ENCODE measurements around the gene ARID4B. TPM values are rescaled to one million over a fixed set of nuclear protein-coding genes. Genes with fewer than 3 reads are reported as not detected.
"Not testable (repeated sequence)": the region's sequence is repeated elsewhere in the genome, so short reads cannot be mapped to it uniquely, and the experiment has no call there.

ARID4B gene
- total and polyA plus RNA-seq, 7 experiments from 2014 or later = 60.8 to 124 (median 86.3) TPM

- H3K9me3 Mint-ChIP-seq = peaks cover 0 to 4% (median 0%) of the 10 kb centered on the region in 11 donors
- DNase-seq = peak in 5 of 9 donors; percentile 26 to 51 (median 38)
- H3K4me1 ChIP-seq (ENCODE audit: control insufficient read depth in 2 of 2, insufficient read depth in 2 of 2, low read length in 2 of 2) = peaks cover 23 to 26% of the 10 kb centered on the region in 2 donors
- peak overlapping the region; percentile 1 to 70 (median 50) for H3K27ac Mint-ChIP-seq
- ATAC-seq = peak; percentile 74
- no peak overlapping the region for H3K4me3 ChIP-seq (ENCODE audit: low read length)
- H3K9me3 ChIP-seq (ENCODE audit: control insufficient read depth in 2 of 3, low read length in 3 of 3) = no peaks in the 10 kb centered on the region
- ChIA-PET POLR2A (interaction anchor here (1.5 kb wide), 1 partner anchor 14 kb away, joined by 5 read pairs; no protein-coding TSS in a partner anchor), CTCF (interaction anchor here (1.1 kb wide), 1 partner anchor 12 kb away, joined by 3 read pairs; no protein-coding TSS in a partner anchor)
- no peaks in the 10 kb centered on the region for H3K27me3 ChIP-seq (ENCODE audit: control insufficient read depth in 2 of 2, insufficient read depth in 2 of 2, low read length in 2 of 2)
- intact Hi-C loops (cut with micrococcal nuclease) = no loop called here
- no peaks in the 10 kb centered on the region for H3K36me3 ChIP-seq (ENCODE audit: control insufficient read depth in 2 of 3, insufficient read depth in 3 of 3, low read length in 3 of 3)
- peaks cover 0 to 8% (median 0%) of the 10 kb centered on the region in 5 donors for H3K36me3 Mint-ChIP-seq
- peak overlapping the region in 8 of 10 donors; percentile 26 to 51 (median 46) for H3K4me3 Mint-ChIP-seq
- H3K27me3 Mint-ChIP-seq = no peaks in the 10 kb centered on the region
- H3K27ac ChIP-seq (ENCODE audit: low read depth, low read length) = no peak overlapping the region
- peaks cover 38 to 92% (median 84%) of the 10 kb centered on the region in 7 donors for H3K4me1 Mint-ChIP-seq
These were observed 57.4 kb downstream of the ARID4B start for GRCh38 chr1:235270625-235271024.

DNA sequence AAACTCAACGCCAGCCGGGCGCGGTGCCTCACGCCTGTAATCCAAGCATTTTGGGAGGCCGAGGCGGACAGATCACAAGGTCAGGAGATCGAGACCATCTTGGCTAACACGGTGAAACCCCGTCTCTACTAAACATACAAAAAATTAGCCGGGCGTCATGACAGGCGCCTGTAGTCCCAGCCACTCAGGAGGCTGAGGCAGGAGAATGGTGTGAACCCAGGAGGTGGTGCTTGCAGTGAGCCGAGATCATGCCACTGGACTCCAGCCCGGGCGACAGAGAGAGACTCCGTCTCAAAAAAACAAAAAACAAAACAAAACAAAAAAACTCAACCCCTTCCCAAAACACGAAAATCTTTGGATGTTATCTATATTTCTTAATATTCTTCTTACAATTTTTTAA, 58.0 kb downstream of the ARID4B start:
- intact Hi-C loops (cut with micrococcal nuclease) = not testable (repeated sequence)
- POLR2A ChIA-PET = interaction anchor here (1.8 kb wide), 1 partner anchor 11 kb away, joined by 6 read pairs; no protein-coding TSS in a partner anchor

DNA sequence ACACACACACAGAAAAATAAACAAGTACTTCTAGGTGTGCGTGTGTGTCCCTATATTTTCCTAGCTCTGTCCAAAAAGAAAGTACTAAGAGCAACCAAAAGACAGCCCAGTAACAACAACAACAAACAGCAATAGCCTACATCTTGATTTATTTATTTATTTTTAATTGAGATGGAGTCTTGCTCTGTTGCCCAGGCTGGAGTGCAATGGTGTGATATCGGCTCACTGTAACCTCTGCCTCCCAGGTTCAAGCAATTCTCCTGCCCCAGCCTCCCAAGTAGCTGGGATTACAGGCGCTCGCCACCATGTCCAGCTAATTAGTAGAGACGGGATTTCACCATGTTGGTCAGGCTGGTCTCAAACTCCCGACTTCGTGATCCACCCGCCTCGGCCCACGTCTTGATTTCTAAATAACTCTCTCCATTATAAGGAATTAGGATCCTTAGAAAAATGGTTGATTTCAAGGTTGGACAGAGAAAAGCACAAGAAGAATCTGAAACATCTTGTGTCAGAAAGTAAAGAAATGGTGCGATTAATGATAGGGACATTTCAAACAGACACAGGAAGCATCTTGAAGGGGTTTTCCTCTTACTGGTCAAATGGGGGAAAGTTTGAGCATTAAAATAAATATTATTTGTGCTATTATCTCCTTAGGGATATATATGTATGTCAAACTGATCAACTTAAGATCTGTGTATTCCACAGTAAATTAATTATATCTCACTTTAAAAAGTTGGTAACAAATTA, 59.4 kb downstream of the ARID4B start:
- Histone ChIP-seq H3K4me3 (ENCODE audit: low read length) (no peak overlapping the region), H3K27ac (ENCODE audit: low read depth, low read length) (no peak overlapping the region), H3K4me1 (ENCODE audit: control insufficient read depth in 2 of 2, insufficient read depth in 2 of 2, low read length in 2 of 2) (peaks cover 13 to 25% of the 10 kb centered on the region in 2 donors), H3K9me3 (ENCODE audit: control insufficient read depth in 2 of 3, low read length in 3 of 3) (no peaks in the 10 kb centered on the region), H3K36me3 (ENCODE audit: control insufficient read depth in 2 of 3, insufficient read depth in 3 of 3, low read length in 3 of 3) (no peaks in the 10 kb centered on the region), H3K27me3 (ENCODE audit: control insufficient read depth in 2 of 2, insufficient read depth in 2 of 2, low read length in 2 of 2) (no peaks in the 10 kb centered on the region)
- Mint-ChIP-seq H3K4me1 (peaks cover 35 to 87% (median 79%) of the 10 kb centered on the region in 7 donors), H3K36me3 (peaks cover 0 to 8% (median 0%) of the 10 kb centered on the region in 5 donors), H3K27me3 (no peaks in the 10 kb centered on the region), H3K9me3 (peaks cover 0 to 4% (median 0%) of the 10 kb centered on the region in 11 donors), H3K27ac (peak overlapping the region in 4 of 9 donors; percentile 27 to 51 (median 31)), H3K4me3 (no peak overlapping the region)
- ChIA-PET CTCF (interaction anchor here (0.7 to 1.0 kb wide), 2 partner anchors 8 to 10 kb away, joined by 3 read pairs; no protein-coding TSS in a partner anchor), POLR2A (interaction anchor here (0.6 to 1.8 kb wide), 2 partner anchors 10 to 36 kb away, joined by 3 to 6 read pairs; no protein-coding TSS in a partner anchor)
- intact Hi-C loops (cut with micrococcal nuclease) = no loop called here
- DNase-seq (no peak), ATAC-seq (no peak)

More for the DNA sequence above, 58.0 kb downstream of the ARID4B start:
- not testable (repeated sequence) for DNase-seq; H3K27me3 Mint-ChIP-seq; H3K27me3 ChIP-seq (ENCODE audit: control insufficient read depth in 2 of 2, insufficient read depth in 2 of 2, low read length in 2 of 2); ATAC-seq; H3K27ac ChIP-seq (ENCODE audit: low read depth, low read length); H3K4me3 ChIP-seq (ENCODE audit: low read length); H3K9me3 ChIP-seq (ENCODE audit: control insufficient read depth in 2 of 3, low read length in 3 of 3); H3K36me3 Mint-ChIP-seq; H3K36me3 ChIP-seq (ENCODE audit: control insufficient read depth in 2 of 3, insufficient read depth in 3 of 3, low read length in 3 of 3); H3K9me3 Mint-ChIP-seq
- H3K4me1 Mint-ChIP-seq = peaks cover 32 to 88% (median 80%) of the 10 kb centered on the region in 7 donors
- peak overlapping the region in 1 of 10 donors; percentile 51 for H3K4me3 Mint-ChIP-seq
- CTCF ChIA-PET = interaction anchor here (1.1 kb wide), 1 partner anchor 11 kb away, joined by 3 read pairs; no protein-coding TSS in a partner anchor
- peaks cover 18 to 20% of the 10 kb centered on the region in 2 donors for H3K4me1 ChIP-seq (ENCODE audit: control insufficient read depth in 2 of 2, insufficient read depth in 2 of 2, low read length in 2 of 2)
- H3K27ac Mint-ChIP-seq = peak overlapping the region in 4 of 9 donors; percentile 15 to 65 (median 40)

GRCh38 chr1:235266967-235267366, 61.0 kb downstream of the ARID4B start:
- Histone ChIP-seq H3K9me3 (ENCODE audit: control insufficient read depth in 2 of 3, low read length in 3 of 3) (no peaks in the 10 kb centered on the region), H3K36me3 (ENCODE audit: control insufficient read depth in 2 of 3, insufficient read depth in 3 of 3, low read length in 3 of 3) (no peaks in the 10 kb centered on the region), H3K27ac (ENCODE audit: low read depth, low read length) (no peak overlapping the region), H3K4me1 (ENCODE audit: control insufficient read depth in 2 of 2, insufficient read depth in 2 of 2, low read length in 2 of 2) (peaks cover 20 to 25% of the 10 kb centered on the region in 2 donors), H3K4me3 (ENCODE audit: low read length) (no peak overlapping the region), H3K27me3 (ENCODE audit: control insufficient read depth in 2 of 2, insufficient read depth in 2 of 2, low read length in 2 of 2) (no peaks in the 10 kb centered on the region)
- Mint-ChIP-seq H3K36me3 (peaks cover 0 to 7% (median 0%) of the 10 kb centered on the region in 5 donors), H3K4me3 (peak overlapping the region in 1 of 10 donors; percentile 40), H3K27me3 (no peaks in the 10 kb centered on the region), H3K9me3 (peaks cover 0 to 4% (median 0%) of the 10 kb centered on the region in 11 donors), H3K4me1 (peaks cover 32 to 86% (median 77%) of the 10 kb centered on the region in 7 donors), H3K27ac (peak overlapping the region in 4 of 9 donors; percentile 35 to 74 (median 54))
- intact Hi-C loops (cut with micrococcal nuclease) = loop anchor here in 1 of 2 donors (1.0 kb wide), 1 partner anchor 9 kb away; no protein-coding TSS in a partner anchor
- no peak for ATAC-seq
- DNase-seq = no peak
- ChIA-PET POLR2A (interaction anchor here (1.0 kb wide), 1 partner anchor 37 kb away, joined by 4 read pairs; no protein-coding TSS in a partner anchor), CTCF (interaction anchor here (0.8 kb wide), 2 partner anchors 148 to 150 kb away, joined by 3 read pairs; no protein-coding TSS in a partner anchor)

GRCh38 chr1:235266325-235266724, 61.7 kb downstream of the ARID4B start:
- DNase-seq = no peak
- ChIA-PET CTCF (interaction anchor here (0.8 kb wide), 2 partner anchors 149 to 150 kb away, joined by 3 read pairs; no protein-coding TSS in a partner anchor), POLR2A (no interaction called here)
- H3K9me3 ChIP-seq (ENCODE audit: control insufficient read depth in 2 of 3, low read length in 3 of 3) = no peaks in the 10 kb centered on the region
- H3K27me3 Mint-ChIP-seq = no peaks in the 10 kb centered on the region
- H3K27ac ChIP-seq (ENCODE audit: low read depth, low read length) = peak overlapping the region; percentile 9
- H3K36me3 ChIP-seq (ENCODE audit: control insufficient read depth in 2 of 3, insufficient read depth in 3 of 3, low read length in 3 of 3) = no peaks in the 10 kb centered on the region
- H3K9me3 Mint-ChIP-seq = peaks cover 0 to 4% (median 0%) of the 10 kb centered on the region in 11 donors
- no peaks in the 10 kb centered on the region for H3K27me3 ChIP-seq (ENCODE audit: control insufficient read depth in 2 of 2, insufficient read depth in 2 of 2, low read length in 2 of 2)
- ATAC-seq = no peak
- H3K36me3 Mint-ChIP-seq = peaks cover 0 to 5% (median 0%) of the 10 kb centered on the region in 5 donors
- peak overlapping the region in 4 of 10 donors; percentile 22 to 40 (median 26) for H3K4me3 Mint-ChIP-seq
- H3K4me1 ChIP-seq (ENCODE audit: control insufficient read depth in 2 of 2, insufficient read depth in 2 of 2, low read length in 2 of 2) = peaks cover 25% of the 10 kb centered on the region in 2 donors
- H3K27ac Mint-ChIP-seq = peak overlapping the region in 7 of 9 donors; percentile 22 to 75 (median 35)
- H3K4me1 Mint-ChIP-seq = peaks cover 30 to 89% (median 80%) of the 10 kb centered on the region in 7 donors
- no peak overlapping the region for H3K4me3 ChIP-seq (ENCODE audit: low read length)
- intact Hi-C loops (cut with micrococcal nuclease) = loop anchor here in 1 of 2 donors (1.0 kb wide), 1 partner anchor 8 kb away; no protein-coding TSS in a partner anchor

DNA sequence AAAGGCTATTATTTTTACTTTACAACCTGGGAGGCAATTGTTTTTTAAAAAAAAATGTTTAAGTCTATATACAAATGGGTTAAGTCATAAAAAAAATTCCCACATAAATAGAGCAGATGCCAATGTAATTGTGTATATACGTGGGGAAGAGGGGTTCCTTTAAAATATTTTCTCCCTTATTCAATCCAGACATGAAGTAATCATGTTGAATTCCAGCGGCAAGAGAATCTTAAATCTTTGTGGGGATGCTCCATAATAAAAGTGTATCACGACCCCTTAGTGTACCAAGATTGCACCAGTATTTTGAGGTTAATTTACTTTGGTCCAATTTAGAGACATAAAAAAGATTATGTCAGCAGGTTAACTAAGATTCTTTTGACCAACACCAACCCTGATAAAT, 62.1 kb downstream of the ARID4B start:
- Histone ChIP-seq H3K36me3 (ENCODE audit: control insufficient read depth in 2 of 3, insufficient read depth in 3 of 3, low read length in 3 of 3) (no peaks in the 10 kb centered on the region), H3K4me1 (ENCODE audit: control insufficient read depth in 2 of 2, insufficient read depth in 2 of 2, low read length in 2 of 2) (peaks cover 21 to 25% of the 10 kb centered on the region in 2 donors), H3K4me3 (ENCODE audit: low read length) (no peak overlapping the region), H3K9me3 (ENCODE audit: control insufficient read depth in 2 of 3, low read length in 3 of 3) (no peaks in the 10 kb centered on the region), H3K27ac (ENCODE audit: low read depth, low read length) (peak overlapping the region; percentile 9), H3K27me3 (ENCODE audit: control insufficient read depth in 2 of 2, insufficient read depth in 2 of 2, low read length in 2 of 2) (no peaks in the 10 kb centered on the region)
- Mint-ChIP-seq H3K36me3 (peaks cover 0 to 5% (median 0%) of the 10 kb centered on the region in 5 donors), H3K4me1 (peaks cover 29 to 89% (median 81%) of the 10 kb centered on the region in 7 donors), H3K27ac (peak overlapping the region in 7 of 9 donors; percentile 33 to 81 (median 56)), H3K4me3 (peak overlapping the region in 3 of 10 donors; percentile 22 to 52 (median 40)), H3K9me3 (peaks cover 0 to 4% (median 0%) of the 10 kb centered on the region in 11 donors), H3K27me3 (no peaks in the 10 kb centered on the region)
- ChIA-PET POLR2A (no interaction called here), CTCF (interaction anchor here (0.8 kb wide), 1 partner anchor 151 kb away, joined by 3 read pairs; no protein-coding TSS in a partner anchor)
- intact Hi-C loops (cut with micrococcal nuclease) = loop anchor here in 1 of 2 donors (1.0 kb wide), 1 partner anchor 8 kb away; no protein-coding TSS in a partner anchor
- DNase-seq (no peak), ATAC-seq (no peak)

All from naive thymus-derived CD4-positive, alpha-beta T cell (primary cell).